ENCODE data around the gene CCDC81.

GRCh38 chr11:86459002-86459385, 84.3 kb downstream of the CCDC81 start:
- TF ChIP-seq CTCF (IDR thresholded peaks at IDR 0.05; ENCODE audit: insufficient read depth, low read length) (no peak), POLR2AphosphoS5 (IDR thresholded peaks at IDR 0.05; ENCODE audit: low read depth) (no peak)
